GM18951 (cell line): Measurements from ENCODE around the gene GABRD.

Source experiments
- POLR2A ChIP-seq: IDR thresholded peaks from 4 replicates; pipeline ENCODE4 v1.6.1; 2011; ENCODE audit warnings: mild to moderate bottlenecking; ENCODE audit not compliant: insufficient read length, insufficient read depth; ENCODE audit errors: extremely low read depth
- in situ Hi-C: fragments of 300-500 bp; cut with MboI; formaldehyde crosslinking; loops from one replicate; pipeline ENCODE4 v1.12.0; 2022; ENCODE audit warnings: low sequenced_read_pairs, mixed read lengths, inconsistent platforms; ENCODE audit not compliant: unreplicated experiment

GABRD gene

DNA sequence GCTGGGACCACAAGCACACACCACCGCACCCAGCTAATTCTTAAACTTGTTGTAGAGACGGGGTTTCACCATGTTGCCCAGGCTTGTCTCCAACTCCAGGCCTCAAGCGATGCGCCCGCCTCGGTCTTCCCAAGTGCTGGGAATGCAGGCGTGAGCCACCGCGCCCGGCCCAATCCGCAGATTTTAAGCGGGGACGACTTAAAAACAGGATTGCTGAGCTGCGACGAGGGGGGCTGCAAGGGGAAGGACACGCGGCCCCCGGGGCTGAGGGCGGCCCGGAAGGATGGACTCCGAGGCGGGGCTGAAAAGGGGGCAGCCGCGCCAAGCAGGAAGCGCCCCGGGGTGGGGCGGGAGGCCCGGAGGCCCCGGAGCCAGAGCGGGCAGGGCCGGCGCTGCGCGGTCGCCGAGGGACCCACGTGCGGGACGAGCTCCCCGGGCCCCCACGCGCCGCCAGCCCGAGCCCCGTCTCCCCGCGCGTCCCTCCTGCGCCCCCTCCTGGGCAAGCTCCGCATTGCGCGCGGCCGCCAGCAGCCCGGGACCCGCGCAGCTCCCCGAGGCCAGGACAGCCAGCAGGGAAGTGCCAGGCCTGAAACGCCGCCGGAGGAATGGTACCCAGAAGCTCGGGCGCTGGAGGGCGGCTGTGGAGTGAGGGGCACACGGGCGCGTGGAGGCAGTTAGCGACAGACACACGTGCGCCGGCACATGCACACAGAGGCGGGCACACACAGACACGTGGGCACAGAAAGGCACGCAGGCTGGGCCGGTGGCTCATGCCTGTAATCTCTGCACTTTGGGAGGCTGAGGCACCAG, 25.6 kb downstream of the GABRD start:
- in situ Hi-C loops = no loop called here
- TF ChIP-seq POLR2A = no peak

- no peak for TF ChIP-seq POLR2A
- in situ Hi-C loops = no loop called here
These were observed 26.5 kb downstream of the GABRD start for GRCh38 chr1:2045468-2046173.

DNA sequence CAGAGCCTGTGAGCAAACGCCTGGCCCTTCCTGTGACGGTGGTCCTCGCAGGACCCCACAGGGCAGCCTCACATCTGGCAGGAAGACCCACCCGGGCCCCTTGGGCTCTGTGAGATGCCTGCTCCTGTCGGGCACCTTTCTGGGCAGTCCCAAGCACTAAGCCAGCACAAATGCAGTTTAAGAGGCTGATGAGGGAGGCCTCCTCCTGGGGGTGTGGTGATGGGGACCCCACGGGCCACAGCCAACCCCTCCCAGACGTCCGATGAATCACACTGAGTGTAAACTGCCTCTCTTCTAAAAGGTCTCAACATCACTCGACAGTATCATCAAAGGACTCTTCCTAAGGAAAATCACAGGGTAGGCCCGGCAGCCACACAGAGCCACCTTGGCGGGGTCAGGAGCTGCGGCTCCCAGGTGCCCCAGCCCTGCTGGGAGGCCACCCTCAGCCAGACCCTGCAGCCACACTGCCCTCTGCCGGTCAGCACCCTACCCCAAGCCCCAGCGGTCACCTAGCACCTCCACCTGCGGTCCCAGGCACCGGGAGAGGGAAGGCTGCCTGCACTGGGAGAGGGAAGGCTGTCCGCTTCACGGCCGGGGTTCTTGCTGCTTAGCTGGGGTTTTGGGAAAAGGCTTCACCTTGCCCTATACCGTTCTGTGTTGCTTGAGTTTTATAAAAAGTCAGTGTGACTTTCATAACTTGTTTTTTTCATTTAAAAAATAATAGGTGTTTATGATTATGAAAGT, 27.2 kb downstream of the GABRD start:
- TF ChIP-seq POLR2A = no peak
- in situ Hi-C loops = no loop called here

GRCh38 chr1:2046953-2047748, 28.0 kb downstream of the GABRD start:
- in situ Hi-C loops = no loop called here
- TF ChIP-seq POLR2A = no peak

GRCh38 chr1:2047749-2048729, 28.9 kb downstream of the GABRD start:
- TF ChIP-seq POLR2A = no peak

DNA sequence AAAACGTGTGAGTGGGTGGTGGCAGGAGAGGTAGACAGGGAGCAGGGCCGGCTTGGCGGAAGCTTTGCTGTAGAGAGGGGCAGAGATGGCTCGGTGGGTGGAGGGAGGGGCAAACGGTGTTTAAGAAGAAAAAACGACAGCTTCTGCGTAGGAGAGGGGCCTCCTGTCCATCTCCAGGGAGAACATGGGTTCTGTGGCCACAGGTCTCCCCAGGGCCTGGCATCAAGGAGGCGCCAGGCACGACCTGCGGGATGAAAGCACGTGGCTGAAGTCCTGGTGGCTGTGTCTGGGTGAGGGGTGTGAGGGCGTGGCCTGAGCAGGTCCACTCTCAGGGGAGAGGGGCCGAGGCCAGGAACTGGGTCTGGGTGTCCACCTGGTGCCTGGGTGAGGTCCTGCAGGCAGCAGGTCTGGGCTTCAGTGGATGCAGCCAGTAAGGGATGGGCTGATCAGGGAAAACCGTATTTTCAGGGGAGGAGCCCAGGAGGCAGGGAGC, 30.1 kb downstream of the GABRD start:
- in situ Hi-C loops = no loop called here
- no peak for TF ChIP-seq POLR2A

More at GRCh38 chr1:2047749-2048729, 28.9 kb downstream of the GABRD start:
- in situ Hi-C loops = no loop called here

DNA sequence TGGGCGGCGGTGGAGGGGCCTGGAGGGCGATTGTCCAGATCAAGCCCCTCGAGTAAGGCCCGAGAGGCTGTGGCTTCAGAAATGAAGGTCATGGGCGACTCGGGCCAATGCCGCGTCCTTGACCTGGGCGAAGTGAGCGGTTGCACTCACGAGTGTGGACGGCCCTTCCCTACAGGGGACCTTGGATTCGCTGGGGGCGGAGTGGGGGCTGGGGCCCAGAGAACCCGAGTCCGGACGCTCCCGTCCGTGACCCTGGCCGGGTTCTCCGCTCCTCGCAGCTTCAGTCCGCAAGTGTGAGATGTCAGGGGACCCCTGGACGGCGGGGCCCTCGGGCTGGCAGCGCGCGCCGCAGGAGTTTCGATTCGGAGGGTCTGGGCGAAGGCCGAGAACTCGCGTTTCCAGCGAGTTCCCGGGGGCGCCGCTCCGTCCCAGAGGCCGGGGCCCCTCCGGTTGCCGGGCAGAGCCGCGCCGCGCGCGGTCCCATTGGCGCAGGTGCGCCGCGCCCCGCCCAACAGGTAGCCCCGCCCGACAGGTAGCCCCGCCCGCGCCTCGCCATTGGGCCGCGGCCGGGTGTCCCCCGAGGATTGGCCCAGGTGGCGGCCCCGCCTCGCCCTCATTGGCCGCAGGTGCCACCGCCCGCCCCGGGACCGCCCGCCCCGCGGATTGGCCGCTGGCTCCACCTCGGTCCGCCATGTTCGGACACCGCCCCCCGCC, 30.7 kb downstream of the GABRD start, which contains the start of gene PRKCZ:
Gene PRKCZ (plus strand): TSS at position 694 of the 714 bp plus-strand sequence. CDS start 220 bp downstream, outside the sequence.
- in situ Hi-C loops = no loop called here
- TF ChIP-seq POLR2A = no peak

GRCh38 chr1:2050461-2050792, 31.3 kb downstream of the GABRD start:
- no peak for TF ChIP-seq POLR2A
- in situ Hi-C loops = no loop called here

GRCh38 chr1:2050793-2051682, 31.9 kb downstream of the GABRD start:
- in situ Hi-C loops = no loop called here
- no peak for TF ChIP-seq POLR2A

DNA sequence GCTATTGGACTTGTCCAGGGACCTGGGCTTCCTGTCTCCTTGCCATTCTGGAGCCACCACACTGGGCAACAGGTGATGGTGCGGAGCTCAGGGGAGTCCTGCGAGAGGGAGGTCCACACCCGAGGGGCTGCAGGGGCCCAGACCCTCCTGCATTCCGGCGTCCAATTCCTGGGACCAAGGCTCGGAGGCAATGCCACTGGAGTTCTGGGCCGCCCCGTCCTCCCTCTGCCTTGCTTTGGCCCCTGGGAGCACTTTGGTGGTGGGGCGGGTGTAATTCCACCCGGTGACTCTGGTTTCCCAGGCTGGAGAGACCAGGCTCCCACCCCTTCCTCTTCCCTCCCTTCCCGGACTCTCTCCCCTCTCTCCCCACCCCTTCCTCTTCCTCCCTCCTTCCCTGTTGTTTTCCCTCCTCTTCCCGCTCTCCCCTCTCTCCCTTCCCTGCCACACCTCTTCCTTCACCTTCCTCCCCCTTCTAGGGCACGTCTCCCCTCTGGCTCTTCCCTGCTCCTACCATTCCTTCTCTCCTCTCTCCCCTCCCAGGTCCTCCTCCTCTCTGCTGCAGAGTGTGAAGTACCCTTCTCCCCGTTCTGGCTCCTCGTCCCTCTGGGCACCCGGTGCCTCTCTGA, 33.0 kb downstream of the GABRD start:
- in situ Hi-C loops = no loop called here
- no peak for TF ChIP-seq POLR2A
